HG03571 (cell line): ENCODE measurements around the gene BCAS4.

Experiments
- ATAC-seq: cut with Tn5 transposase; IDR thresholded peaks from one replicate; pipeline ENCODE4 v1.9.1; 2021; ENCODE audit not compliant: unreplicated experiment

BCAS4 gene

GRCh38 chr20:50821257-50821921 is 26.5 kb downstream of the BCAS4 start:
- ATAC-seq, result no peak

GRCh38 chr20:50821994-50822393 is 27.1 kb downstream of the BCAS4 start:
- no peak for ATAC-seq

GRCh38 chr20:50823319-50823718 is 28.5 kb downstream of the BCAS4 start:
- no peak for ATAC-seq

- no peak for ATAC-seq
Measured at GRCh38 chr20:50824137-50824536, 29.3 kb downstream of the BCAS4 start.

- ATAC-seq, result no peak
Measured at GRCh38 chr20:50826121-50826520, 31.3 kb downstream of the BCAS4 start.

- ATAC-seq, result no peak
Measured at GRCh38 chr20:50828363-50829136, 33.7 kb downstream of the BCAS4 start.

GRCh38 chr20:50831622-50832021 is 36.8 kb downstream of the BCAS4 start:
- ATAC-seq, result no peak

- no peak for ATAC-seq
Measured at GRCh38 chr20:50834599-50835005, 39.7 kb downstream of the BCAS4 start.

- no peak for ATAC-seq
Measured at GRCh38 chr20:50837532-50838321, 42.9 kb downstream of the BCAS4 start.

- ATAC-seq, result no peak
Measured at GRCh38 chr20:50838322-50838625, 43.4 kb downstream of the BCAS4 start.

GRCh38 chr20:50838707-50839385 is 44.0 kb downstream of the BCAS4 start:
- no peak for ATAC-seq

- no peak for ATAC-seq
Measured at GRCh38 chr20:50842821-50843220, 48.0 kb downstream of the BCAS4 start.

GRCh38 chr20:50843331-50844276 is 48.7 kb downstream of the BCAS4 start:
- ATAC-seq, result no peak

GRCh38 chr20:50844430-50845100 is 49.7 kb downstream of the BCAS4 start:
- ATAC-seq, result peak; percentile 93

GRCh38 chr20:50845566-50846215 is 50.8 kb downstream of the BCAS4 start:
- no peak for ATAC-seq

GRCh38 chr20:50848341-50848808 is 53.5 kb downstream of the BCAS4 start:
- no peak for ATAC-seq

- ATAC-seq, result no peak
Measured at GRCh38 chr20:50848846-50849673, 54.2 kb downstream of the BCAS4 start.

GRCh38 chr20:50850721-50851286 is 55.9 kb downstream of the BCAS4 start:
- no peak for ATAC-seq
